NCI-H82 treated with DMSO at 0.1 percent for 48 hours (cell line): ENCODE measurements around the gene KCNMB4.

Experiments used
- DNase-seq: peaks from one replicate; lab custom pipeline; 2025; ENCODE audit not compliant: unreplicated experiment; lab: John Stamatoyannopoulos, UW

KCNMB4 gene

DNA sequence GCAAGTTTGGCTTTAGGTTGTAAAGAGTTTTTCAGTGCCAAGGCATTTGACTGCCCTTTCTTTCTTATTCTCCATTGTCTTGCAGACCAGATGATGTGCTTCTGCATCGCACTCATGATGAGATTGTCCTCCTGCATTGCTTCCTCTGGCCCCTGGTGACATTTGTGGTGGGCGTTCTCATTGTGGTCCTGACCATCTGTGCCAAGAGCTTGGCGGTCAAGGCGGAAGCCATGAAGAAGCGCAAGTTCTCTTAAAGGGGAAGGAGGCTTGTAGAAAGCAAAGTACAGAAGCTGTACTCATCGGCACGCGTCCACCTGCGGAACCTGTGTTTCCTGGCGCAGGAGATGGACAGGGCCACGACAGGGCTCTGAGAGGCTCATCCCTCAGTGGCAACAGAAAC lies 64.3 kb downstream of the KCNMB4 start:
- no peak for DNase-seq

DNA sequence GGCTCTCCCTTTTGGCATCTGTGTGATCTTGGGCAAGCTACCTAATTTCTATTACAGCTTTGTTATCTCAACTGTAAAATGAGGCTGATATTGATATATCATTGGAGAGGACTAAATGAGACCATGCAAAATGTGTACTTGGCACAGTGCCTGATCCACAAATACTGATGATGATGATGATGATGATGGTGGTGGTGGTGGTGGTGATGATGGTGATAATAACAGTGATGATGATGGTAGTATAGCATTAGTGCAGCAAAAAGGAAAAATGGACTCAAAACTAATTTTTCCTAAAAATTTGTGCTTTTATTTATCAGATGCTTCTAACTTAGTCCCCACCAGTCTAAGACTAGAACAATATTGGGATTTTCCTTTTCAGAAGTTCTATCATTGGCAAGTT lies 70.7 kb downstream of the KCNMB4 start:
- no peak for DNase-seq

DNA sequence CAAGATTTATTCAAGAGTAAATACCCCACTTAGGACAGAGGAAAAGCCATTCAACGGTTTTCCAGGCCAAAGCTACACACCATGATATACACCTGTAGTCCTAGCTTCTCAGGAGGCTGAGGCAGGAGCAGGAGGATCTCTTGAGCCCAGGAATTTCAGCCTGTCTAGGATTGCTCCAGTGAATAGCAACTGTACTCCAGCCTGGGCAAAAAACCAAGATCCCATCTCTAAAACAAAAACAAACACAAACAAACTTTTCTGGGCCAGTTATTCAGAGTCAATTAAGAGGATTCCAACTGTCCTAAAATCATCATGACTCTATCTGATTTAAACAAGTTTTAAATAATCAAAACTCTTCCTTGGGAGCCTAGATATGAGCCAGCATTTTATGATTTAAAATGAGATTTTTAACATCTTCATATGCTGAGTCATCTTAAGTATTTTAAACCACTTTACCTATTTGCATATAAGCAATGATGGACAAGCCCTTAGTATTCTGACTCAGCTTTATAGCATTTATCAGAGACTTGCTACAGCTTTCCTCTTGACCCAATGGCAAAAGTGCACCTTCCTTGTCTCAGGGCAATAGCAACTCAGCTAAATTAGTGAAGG lies 77.1 kb downstream of the KCNMB4 start:
- no peak for DNase-seq

DNA sequence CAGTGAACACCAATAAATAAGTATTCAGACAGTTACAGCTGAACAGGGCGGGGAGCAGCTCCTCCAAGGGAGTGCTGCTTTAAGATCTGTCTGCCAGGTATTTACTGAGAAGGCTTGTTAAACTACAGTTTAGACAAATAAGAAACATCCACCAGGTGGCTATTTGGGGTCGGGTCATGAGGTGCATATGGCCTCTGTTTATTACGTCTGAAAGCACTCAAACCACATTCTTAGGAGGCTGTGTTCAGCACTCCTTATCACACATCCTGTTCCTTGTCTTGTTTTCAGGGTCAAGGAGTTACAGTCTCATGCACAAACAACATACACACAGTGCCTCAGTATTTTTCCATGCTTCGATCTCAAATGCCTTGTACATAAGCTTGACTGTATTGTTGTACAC lies 78.8 kb downstream of the KCNMB4 start:
- DNase-seq = no peak

DNA sequence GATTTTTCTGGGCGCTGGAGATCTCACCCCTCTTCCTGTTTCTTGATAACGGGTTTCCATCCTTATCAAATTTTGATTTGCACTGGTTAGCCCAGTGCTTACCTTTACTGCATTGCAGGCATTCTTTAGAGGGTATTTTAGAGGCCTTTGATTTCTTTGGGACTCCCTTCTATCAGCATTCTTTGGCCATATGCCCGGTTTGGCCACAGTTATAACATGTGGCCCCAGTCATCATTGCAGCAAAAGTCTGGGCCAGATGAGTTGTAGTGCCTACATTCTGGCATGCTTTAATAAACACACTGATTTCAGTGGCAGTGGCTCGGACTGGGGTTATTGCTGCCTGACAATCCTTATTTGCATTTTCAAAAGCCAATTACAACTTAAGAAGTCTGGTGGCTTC lies 82.3 kb downstream of the KCNMB4 start:
- no peak for DNase-seq

DNA sequence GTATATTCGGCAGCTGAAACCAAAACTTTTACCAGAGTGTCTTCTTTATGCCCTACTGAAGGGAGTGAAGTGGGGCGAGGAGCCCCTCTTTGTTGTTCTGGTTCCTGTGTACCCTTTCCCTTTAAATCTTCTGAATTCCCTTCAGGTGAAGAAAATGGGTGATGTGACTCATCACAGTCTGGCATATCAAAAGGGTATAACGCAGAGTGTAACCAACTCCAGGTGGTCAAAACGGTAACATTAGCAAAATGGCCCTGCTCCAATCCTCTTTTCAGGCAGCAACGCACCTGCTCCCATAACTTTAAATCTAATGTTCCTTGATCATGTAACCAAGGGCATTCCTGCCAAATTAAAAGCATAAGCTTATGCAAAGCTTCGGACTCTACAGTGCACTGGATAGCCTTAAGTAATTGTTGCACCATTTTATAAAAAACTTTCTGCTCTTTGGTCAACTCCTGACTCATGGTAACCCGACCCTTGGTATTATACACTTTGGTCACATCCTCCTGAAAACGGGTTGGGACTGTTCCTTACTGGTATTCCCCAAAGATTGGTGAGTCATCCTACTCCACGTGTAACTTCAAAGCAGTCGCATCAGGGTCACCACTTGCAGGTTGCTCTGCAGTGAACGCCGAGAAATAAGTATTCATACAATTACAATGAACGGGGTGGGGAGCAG lies 83.1 kb downstream of the KCNMB4 start:
- DNase-seq = no peak

DNA sequence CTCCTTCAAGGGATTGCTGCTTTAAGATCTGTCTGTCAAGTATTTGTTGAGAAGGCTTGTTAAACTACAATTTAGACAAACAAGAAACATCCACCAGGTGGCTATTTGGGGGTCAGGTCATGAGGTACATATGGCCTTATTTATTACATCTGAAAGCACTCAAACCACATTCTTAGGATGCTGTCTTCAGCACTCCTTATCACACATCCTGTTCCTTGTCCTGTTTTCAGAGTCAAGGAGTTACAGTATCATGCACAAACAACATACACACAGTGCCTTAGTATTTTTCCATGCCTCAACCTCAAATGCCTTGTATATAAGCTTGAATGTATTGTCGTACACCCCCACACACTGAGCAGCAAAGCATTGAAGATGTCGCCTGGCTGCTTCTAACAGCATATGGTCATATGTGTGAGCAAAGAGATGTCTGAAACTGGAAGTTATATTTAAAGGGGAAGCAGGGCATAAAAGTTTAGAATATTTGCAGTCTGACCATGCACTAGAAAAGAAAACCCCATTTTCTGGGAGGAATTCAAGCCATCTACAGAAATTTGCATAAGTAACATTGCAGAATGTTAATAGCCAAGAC lies 83.8 kb downstream of the KCNMB4 start:
- no peak for DNase-seq

DNA sequence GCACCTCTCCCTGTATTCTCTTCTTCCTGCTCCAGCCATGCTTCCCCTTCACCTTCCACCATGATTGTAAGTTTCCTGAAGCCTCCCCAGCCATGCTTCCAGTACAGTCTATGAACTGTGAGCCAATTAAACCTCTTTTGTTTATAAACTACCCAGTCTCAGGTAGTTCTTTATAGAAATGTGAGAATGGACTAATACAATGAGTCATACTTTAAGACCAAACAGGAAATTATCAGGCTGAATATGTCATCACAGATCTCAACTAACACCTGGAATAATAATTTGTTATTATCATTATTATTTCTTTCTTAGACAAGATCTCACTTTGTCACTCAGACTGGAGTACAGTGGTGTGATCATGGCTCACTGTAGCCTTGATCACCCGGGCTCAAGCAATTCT lies 85.4 kb downstream of the KCNMB4 start:
- DNase-seq = no peak

DNA sequence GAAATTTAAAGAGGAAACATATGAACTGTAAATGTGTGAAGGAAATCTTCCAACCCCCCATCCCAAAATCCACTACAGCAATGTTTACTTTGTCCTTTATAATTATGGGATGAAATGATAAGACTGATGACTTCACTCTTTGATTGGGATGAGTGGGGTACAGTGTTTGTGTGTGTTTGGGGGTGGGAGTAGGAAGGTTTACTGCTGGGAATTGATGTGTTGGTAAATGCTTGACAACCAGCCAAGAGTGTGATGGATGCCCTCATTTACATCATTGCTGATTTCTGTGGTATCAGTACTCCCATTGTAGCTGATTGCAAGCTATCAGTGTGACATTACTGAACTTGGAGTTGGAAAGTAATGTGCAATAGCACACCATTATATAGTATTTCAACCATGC lies 90.9 kb downstream of the KCNMB4 start:
- no peak for DNase-seq

DNA sequence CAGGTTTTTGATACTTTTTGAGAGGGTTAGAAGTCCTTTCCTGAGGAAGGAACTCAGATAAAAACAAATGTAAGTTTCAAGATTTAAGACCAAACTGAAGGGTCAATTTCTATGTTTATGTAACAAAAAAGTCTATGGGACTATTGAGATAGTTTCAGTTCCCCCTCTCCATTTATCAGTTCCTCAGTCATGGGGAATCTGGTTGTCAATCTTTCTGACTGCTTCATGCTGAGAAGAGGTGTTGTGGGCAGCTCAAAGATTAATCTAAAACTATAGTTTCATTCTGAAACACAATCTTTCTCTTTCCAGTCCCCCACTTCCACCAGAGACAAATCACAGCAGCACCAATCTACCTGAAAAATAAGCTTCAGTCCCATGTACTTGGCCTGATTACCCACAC lies 93.7 kb downstream of the KCNMB4 start:
- no peak for DNase-seq

DNA sequence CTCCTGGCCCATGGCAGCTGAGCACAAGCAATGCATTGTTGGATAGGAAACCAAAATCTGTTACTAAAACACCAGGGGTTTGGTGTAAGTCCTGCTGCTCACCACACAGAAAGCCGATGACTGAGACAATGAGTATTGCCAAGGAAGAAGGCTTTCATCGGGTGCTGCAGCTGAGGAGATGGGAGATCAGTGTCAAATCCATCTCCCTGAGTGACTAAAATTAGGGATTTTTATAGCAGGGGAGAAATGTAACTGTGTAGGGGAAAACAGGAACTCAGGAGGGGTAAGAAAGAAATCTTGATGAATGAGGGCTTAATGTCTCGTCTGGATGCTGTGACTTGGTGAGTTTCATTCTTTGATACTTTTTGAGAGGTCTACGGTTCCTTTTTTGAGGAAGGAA lies 97.9 kb downstream of the KCNMB4 start:
- no peak for DNase-seq

DNA sequence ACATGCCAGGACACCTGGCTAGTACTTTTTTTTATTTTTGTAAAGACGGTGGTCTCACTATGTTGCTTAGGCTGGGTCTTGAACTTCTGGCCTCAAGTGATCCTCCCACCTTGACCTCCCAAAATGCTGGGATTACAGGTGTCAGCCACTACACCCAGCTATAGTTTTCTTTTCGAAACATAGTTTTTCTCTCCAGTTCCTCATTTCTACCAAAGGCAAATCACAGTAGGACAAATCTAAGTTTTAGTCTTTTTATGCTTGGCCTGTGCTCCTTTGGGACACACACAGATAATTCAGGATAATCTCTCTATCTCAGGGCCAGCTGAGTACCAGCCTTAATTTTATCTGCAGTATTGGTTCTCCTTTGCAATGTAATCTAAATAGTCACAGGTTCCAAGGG lies 100.7 kb downstream of the KCNMB4 start:
- no peak for DNase-seq

DNA sequence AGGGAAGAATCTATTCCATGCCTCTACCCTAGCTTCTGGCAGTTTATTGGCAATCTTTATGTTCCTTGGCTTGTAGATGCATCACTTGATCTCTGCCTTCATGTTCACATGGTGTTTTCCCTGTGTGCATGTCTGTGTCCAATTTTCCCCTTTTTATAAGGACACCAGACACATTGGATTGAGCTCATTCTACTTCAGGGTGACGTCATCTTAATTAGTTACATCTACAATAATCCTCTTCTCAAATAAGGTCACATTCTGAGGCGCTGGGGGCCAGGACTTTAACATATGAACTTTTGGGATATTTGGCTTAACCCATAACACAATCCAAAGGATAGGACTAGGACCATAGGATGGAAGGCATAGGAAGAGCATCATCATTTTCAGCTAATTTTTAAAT lies 101.4 kb downstream of the KCNMB4 start:
- no peak for DNase-seq

DNA sequence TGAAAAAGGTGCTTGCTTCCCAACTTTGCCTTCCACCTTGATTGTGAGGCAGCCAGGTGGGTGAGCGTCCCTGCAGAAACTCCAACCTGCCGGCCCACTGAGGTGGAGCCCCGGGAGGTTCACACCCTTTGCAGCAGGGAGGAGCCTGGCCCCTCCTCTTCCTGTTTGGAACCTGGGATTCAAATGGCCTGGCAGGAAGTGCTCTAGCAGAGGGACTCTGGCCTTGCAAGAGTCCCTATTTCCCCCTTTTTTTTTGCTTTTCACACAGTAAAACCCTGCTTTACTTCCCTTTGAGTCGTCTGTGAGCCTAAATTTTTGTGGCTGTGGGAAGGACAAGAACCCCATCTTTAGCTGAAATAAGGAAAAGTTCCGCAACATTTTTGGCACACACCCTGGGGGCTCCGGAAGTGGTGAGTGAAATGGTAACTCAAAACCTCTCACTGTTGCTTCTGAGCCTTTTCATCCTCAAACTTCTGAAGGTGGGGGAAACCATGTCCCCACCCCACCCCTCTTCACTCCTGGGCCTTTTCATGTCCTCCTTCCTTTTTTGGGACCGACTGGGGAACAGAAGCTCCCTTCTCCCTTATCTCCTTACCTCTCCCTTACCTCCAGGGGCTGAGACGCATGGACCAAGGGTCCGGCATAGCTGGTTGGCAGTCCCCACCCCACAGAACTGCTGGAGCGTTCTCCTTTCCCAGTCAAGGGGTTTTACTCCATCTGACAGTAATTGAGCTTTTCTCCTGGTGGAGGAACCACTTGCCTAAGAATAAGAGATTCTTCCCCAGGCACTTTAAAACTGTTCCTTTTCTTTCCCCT lies 102.0 kb downstream of the KCNMB4 start:
- no peak for DNase-seq

DNA sequence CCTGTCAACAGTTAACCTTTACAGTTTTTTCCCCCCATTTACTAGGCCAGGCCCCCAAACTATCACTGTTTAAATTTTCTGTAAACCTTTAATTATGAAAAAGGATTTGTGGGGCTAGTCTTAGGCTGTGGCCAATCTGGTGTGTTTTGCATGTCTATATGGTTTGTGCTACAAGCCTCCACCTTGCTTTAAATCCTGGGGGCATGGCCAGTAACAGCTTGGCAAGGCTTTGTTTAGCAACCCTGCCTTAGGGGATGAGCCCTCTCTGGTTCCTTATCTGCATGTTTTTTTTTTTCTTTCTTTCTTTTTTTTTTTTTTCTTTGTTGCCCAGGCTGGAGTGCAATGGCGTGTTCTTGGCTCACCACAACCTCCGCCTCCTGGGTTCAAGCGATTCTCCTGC lies 102.7 kb downstream of the KCNMB4 start:
- no peak for DNase-seq

DNA sequence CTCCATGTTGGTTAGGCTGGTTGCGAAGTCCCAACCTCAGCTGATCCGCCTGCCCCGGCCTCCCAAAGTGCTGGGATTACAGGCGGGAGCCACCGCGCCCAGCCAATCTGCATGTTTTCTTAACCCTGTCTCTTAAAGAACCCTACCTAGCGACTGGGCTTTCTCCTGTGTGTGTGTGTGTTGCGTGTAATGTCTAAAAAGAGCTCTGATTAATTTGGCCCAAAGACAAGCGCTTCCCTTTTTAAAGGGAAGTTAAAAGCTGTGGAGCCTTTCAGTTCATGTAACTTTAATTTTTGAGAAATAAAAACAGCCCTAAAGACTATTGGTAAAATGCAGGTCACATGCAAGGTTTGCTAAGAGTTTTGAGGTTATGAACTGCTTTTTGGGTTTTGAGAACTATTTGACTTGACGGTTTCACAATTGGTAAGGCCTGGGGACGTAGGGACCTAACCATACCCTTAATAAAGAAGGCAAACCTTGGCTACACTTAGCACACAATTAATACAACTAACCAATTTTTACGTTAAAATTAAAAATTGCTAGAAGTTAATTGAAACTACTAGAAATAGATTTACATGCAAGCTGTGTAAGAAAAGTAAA lies 103.2 kb downstream of the KCNMB4 start:
- no peak for DNase-seq

DNA sequence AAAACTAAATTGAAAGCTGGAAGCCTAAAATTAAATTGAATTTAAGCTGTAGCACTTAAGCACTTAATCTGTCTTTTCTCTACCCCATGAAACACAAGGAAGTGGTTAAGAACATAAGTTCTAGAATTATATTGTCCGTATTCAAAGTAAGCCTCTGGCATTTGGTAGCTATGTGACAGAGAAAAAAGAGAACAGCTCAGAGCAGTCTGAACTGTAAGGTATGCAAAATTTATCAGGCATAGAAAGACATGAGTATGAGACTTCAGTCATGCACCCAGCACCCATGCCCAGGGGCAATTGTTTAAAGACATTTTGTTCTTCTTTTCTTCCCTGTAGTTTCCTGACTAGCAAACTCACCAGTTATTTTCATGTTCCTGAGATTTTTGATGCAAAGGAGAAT lies 116.7 kb downstream of the KCNMB4 start:
- DNase-seq = no peak
